HL-60 (cell line): ENCODE results near the gene CPSF4.

Experiments used
- DNase-seq, 2 experiments: peaks; one replicate each; pipeline ENCODE4 v3.0.0-alpha.2; 2010 to 2020; ENCODE audit warnings: low read depth in 1 of 2, low spot score in 1 of 2
- H3K27ac ChIP-seq: fragments of 250-450 bp; sonication (Bioruptor Pico); replicated peaks from 2 replicates; pipeline ENCODE4 v1.5.1; 2020; ENCODE audit warnings: mild to moderate bottlenecking, moderate library complexity
- H3K27me3 ChIP-seq: fragments of 250-450 bp; sonication (Bioruptor Pico); 2 replicates; pipeline ENCODE4 v1.5.1; 2021; ENCODE audit warnings: mild to moderate bottlenecking, moderate library complexity; ENCODE audit not compliant: insufficient read depth, poor library complexity, severe bottlenecking
- H3K4me3 ChIP-seq: replicated peaks from 2 replicates; pipeline ENCODE4 v1.5.1; 2011; ENCODE audit warnings: mild to moderate bottlenecking, control low read depth, low read length; ENCODE audit not compliant: insufficient read depth
- GABPA ChIP-seq: IDR thresholded peaks from 2 replicates; pipeline ENCODE4 v1.6.1; 2012; ENCODE audit warnings: low read depth
- POLR2AphosphoS5 ChIP-seq: IDR thresholded peaks from 2 replicates; pipeline ENCODE4 v1.6.1; 2012; ENCODE audit warnings: low read depth
- SPI1 ChIP-seq: IDR thresholded peaks from 2 replicates; pipeline ENCODE4 v1.6.1; 2012; ENCODE audit warnings: low read depth, mild to moderate bottlenecking, borderline replicate concordance
- TF ChIP-seq, protein P1 (sequence below): IDR thresholded peaks from 2 replicates; pipeline ENCODE4 v1.6.1; 2012; ENCODE audit warnings: low read depth; ENCODE audit not compliant: insufficient replicate concordance
- TF ChIP-seq, protein P2 (sequence below): IDR thresholded peaks from one replicate; pipeline ENCODE4 v1.5.1; 2011; ENCODE audit warnings: low read length, control low read depth, inconsistent platforms; ENCODE audit not compliant: insufficient read depth

The CPSF4 gene

DNA sequence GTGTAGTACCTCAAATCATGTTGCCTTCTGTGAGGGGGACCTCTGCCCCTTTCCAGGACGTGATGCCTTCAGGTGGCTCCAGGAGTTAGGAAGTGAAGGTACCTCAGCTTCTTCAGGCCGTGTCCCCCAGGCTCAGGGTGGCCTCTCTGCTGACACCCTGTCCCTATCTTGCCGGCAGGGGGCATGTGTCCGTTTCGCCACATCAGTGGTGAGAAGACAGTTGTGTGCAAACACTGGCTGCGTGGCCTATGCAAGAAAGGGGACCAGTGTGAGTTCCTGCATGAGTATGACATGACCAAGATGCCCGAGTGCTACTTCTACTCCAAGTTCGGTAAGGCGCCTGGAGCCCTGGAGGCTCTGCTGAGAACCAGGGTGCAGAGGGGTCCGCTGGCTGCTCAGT, 9.2 kb downstream of the CPSF4 start:
- no peak overlapping the region for H3K27ac ChIP-seq
- DNase-seq: peak in 1 of 2 experiments; percentile 79
- H3K27me3 ChIP-seq: no peaks in the 10 kb centered on the region
- no peak overlapping the region for H3K4me3 ChIP-seq
- TF ChIP-seq, protein P1, sequence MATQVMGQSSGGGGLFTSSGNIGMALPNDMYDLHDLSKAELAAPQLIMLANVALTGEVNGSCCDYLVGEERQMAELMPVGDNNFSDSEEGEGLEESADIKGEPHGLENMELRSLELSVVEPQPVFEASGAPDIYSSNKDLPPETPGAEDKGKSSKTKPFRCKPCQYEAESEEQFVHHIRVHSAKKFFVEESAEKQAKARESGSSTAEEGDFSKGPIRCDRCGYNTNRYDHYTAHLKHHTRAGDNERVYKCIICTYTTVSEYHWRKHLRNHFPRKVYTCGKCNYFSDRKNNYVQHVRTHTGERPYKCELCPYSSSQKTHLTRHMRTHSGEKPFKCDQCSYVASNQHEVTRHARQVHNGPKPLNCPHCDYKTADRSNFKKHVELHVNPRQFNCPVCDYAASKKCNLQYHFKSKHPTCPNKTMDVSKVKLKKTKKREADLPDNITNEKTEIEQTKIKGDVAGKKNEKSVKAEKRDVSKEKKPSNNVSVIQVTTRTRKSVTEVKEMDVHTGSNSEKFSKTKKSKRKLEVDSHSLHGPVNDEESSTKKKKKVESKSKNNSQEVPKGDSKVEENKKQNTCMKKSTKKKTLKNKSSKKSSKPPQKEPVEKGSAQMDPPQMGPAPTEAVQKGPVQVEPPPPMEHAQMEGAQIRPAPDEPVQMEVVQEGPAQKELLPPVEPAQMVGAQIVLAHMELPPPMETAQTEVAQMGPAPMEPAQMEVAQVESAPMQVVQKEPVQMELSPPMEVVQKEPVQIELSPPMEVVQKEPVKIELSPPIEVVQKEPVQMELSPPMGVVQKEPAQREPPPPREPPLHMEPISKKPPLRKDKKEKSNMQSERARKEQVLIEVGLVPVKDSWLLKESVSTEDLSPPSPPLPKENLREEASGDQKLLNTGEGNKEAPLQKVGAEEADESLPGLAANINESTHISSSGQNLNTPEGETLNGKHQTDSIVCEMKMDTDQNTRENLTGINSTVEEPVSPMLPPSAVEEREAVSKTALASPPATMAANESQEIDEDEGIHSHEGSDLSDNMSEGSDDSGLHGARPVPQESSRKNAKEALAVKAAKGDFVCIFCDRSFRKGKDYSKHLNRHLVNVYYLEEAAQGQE: no peak
- TF ChIP-seq, protein P2, sequence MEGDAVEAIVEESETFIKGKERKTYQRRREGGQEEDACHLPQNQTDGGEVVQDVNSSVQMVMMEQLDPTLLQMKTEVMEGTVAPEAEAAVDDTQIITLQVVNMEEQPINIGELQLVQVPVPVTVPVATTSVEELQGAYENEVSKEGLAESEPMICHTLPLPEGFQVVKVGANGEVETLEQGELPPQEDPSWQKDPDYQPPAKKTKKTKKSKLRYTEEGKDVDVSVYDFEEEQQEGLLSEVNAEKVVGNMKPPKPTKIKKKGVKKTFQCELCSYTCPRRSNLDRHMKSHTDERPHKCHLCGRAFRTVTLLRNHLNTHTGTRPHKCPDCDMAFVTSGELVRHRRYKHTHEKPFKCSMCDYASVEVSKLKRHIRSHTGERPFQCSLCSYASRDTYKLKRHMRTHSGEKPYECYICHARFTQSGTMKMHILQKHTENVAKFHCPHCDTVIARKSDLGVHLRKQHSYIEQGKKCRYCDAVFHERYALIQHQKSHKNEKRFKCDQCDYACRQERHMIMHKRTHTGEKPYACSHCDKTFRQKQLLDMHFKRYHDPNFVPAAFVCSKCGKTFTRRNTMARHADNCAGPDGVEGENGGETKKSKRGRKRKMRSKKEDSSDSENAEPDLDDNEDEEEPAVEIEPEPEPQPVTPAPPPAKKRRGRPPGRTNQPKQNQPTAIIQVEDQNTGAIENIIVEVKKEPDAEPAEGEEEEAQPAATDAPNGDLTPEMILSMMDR: peak; percentile 83

DNA sequence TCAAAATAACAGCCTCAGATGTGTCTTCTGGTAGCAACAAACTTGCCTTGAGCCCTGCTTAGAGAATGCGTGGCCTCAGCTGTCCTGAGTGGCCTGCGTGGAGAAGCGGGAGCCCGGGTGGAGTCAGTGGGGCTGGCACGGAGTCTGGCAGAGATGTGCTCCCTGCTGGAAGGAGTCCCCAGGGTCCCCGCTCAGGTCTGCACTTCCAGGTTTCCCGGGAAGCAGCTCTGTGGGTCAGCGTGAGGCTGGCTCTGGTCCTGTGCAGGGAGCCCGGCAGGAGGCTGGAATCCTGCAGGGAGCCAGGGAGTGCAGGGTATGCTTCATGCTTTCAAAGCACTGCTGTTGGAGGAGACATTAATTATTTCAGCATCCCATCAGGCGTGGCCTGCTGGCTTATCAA, 10.1 kb downstream of the CPSF4 start:
- no peak overlapping the region for H3K27ac ChIP-seq
- TF ChIP-seq POLR2AphosphoS5: no peak
- no peak for TF ChIP-seq SPI1
- no peak for DNase-seq
- H3K27me3 ChIP-seq: no peaks in the 10 kb centered on the region
- no peak overlapping the region for H3K4me3 ChIP-seq

DNA sequence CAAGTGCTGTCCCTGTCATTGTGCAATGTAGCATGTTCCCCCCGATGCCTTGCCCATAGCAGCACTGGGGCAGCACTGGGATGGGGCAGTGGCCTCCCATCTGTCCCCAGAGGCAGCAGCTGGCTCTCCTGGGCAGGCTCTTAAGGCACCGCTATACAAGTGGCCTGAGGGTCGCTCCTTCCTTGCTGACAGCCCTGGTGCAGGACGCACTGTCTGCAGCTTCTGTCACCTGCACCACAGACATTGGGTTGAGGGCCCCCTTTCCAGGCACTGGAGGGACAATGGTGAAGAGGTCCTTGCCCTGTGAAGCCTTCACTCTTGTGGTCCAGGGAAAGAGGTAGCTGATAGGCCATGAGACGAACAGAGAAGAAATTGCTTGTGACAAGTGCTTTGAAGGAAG, 10.6 kb downstream of the CPSF4 start:
- no peak for DNase-seq

DNA sequence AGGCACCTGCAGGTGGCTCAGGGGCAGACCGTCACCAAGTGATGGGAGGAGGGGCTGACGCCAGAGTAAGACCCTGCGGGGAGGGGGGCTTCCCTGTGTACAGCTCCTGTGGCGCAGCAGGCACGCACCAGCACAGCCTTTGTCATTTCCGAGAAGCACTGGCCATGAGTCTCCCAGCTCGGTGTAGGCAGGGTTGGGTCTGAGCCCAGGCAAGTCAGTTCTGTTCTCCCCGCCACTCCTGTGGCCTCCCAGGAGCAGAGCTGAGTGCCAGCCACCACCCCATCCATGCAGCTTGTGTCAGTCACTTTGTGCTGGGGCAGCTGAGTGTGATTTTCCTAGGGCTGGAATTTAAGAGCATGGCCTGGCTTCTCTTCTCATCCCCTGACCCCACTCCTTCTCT, 13.2 kb downstream of the CPSF4 start:
- Histone ChIP-seq H3K27ac (no peak overlapping the region), H3K4me3 (no peak overlapping the region), H3K27me3 (no peaks in the 10 kb centered on the region)
- TF ChIP-seq, protein P2: no peak
- TF ChIP-seq, protein P1: no peak
- TF ChIP-seq GABPA: no peak
- no peak for TF ChIP-seq POLR2AphosphoS5
- TF ChIP-seq SPI1: no peak
- DNase-seq: no peak

More for the DNA sequence above, 10.6 kb downstream of the CPSF4 start:
- TF ChIP-seq, protein P1: no peak
- TF ChIP-seq GABPA (no peak), SPI1 (no peak), POLR2AphosphoS5 (no peak)
- TF ChIP-seq, protein P2: no peak
- Histone ChIP-seq H3K27me3 (no peaks in the 10 kb centered on the region), H3K4me3 (no peak overlapping the region), H3K27ac (no peak overlapping the region)
